IPS-18a (cell line): ENCODE results near the gene C7orf57.

Experiments
- H3K27ac ChIP-seq: one replicate; pipeline ENCODE4 v1.5.1; 2013; ENCODE audit warnings: low read length
- H3K27me3 ChIP-seq: one replicate; pipeline ENCODE4 v1.6.1; 2013; ENCODE audit warnings: mild to moderate bottlenecking, low read length; ENCODE audit not compliant: control insufficient read depth, insufficient read depth
- H3K36me3 ChIP-seq: one replicate; pipeline ENCODE4 v1.6.1; 2013; ENCODE audit warnings: low read depth, low read length; ENCODE audit not compliant: control insufficient read depth
- H3K4me1 ChIP-seq: one replicate; pipeline ENCODE4 v1.6.1; 2013; ENCODE audit warnings: low read depth, low read length; ENCODE audit not compliant: control insufficient read depth
- H3K4me3 ChIP-seq: one replicate; pipeline ENCODE4 v1.5.1; 2013; ENCODE audit warnings: low read length
- H3K9ac ChIP-seq: one replicate; pipeline ENCODE4 v1.6.1; 2013; ENCODE audit warnings: mild to moderate bottlenecking, low read length, moderate library complexity
- H3K9me3 ChIP-seq: one replicate; pipeline ENCODE4 v1.6.1; 2013; ENCODE audit warnings: low read depth, low read length; ENCODE audit not compliant: control insufficient read depth

C7orf57 gene

DNA sequence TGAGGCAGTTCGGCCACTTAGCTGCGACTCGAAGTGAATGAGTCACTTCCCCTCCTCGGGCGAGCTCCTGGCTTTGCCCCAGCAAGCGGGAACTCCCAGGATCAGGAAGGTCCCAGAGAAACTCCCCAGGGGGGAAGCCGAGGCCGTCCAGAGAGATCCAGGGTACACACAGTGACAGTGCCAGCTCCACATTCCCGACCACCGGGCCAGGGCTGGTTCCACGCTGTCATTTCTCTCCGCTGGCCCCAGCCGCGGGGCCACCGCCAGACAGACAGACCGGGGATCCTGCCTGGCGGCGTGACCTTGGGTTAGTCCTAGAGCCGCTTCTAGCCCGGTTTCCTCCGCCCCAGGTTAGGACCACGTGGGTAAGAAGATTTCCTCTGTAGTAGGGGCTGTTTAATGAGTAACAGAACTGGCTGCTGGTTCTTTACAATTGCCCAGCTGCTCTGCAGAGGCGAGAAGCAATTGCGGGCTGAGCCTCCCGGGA is 53.3 kb downstream of the C7orf57 start:
- Histone ChIP-seq H3K27me3 (no peaks in the 10 kb centered on the region), H3K4me3 (peak overlapping the region; percentile 79), H3K9ac (peak overlapping the region; percentile 78), H3K4me1 (peaks cover 26% of the 10 kb centered on the region), H3K9me3 (no peaks in the 10 kb centered on the region), H3K36me3 (peaks cover 21% of the 10 kb centered on the region), H3K27ac (peak overlapping the region; percentile 83)

DNA sequence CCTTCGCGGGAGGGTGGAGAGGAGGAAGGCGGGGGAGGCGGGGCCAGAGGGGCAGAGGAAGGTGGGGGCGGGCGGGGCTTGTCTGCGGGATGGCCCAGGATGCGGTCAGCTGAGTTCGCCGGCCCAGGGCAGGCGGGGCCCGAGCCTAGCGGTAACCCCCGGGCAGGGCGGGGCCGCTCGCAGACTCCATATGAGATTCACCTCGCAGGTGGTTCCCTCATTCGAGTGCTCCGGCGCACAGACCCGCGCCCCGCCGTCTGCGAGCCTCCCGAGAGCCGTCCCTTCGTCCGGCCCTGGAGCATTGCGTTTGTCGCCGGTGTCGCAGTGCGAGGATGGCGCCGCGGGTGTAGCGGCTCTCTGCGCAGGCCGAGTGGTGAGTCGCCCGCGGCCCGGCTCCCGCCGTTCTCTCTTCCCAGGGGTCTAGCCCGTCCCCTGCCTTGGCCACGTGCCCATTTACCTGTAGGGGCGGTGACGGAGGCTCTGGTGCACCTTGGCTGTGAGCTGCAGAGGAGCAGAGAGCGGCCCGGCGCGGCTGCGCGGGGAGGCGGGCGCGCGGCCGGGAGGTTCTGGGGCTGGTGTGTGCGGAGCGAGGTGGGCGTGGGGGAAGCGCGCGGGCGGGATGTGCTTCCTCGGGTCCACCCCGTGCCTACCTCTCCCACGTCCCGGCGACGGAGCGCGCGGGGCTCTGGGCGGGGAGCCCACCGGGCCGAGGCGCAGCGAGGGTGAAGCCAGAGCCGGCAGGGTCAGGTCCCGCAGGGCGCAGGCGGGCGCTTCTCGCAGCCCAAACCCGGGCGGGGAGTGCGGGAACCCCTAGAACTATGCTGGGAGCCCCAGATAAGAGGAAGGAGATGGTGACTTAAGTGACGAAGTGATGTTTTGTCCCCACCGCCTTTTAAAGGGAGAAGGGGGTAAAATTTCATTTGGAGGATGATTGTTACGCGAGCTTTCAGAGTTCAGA is 54.0 kb downstream of the C7orf57 start, which contains the start of gene UPP1:
UPP1 (plus strand) TSS at position 220 of the 958 bp plus-strand sequence. CDS start 5,519 bp downstream, outside the sequence.
- Histone ChIP-seq H3K4me1 (peaks cover 26% of the 10 kb centered on the region), H3K27me3 (no peaks in the 10 kb centered on the region), H3K9me3 (no peaks in the 10 kb centered on the region), H3K36me3 (peaks cover 26% of the 10 kb centered on the region), H3K4me3 (peak within 1 kb of the TSS; percentile 79), H3K9ac (peak within 1 kb of the TSS; percentile 78), H3K27ac (peak within 1 kb of the TSS; percentile 83)

DNA sequence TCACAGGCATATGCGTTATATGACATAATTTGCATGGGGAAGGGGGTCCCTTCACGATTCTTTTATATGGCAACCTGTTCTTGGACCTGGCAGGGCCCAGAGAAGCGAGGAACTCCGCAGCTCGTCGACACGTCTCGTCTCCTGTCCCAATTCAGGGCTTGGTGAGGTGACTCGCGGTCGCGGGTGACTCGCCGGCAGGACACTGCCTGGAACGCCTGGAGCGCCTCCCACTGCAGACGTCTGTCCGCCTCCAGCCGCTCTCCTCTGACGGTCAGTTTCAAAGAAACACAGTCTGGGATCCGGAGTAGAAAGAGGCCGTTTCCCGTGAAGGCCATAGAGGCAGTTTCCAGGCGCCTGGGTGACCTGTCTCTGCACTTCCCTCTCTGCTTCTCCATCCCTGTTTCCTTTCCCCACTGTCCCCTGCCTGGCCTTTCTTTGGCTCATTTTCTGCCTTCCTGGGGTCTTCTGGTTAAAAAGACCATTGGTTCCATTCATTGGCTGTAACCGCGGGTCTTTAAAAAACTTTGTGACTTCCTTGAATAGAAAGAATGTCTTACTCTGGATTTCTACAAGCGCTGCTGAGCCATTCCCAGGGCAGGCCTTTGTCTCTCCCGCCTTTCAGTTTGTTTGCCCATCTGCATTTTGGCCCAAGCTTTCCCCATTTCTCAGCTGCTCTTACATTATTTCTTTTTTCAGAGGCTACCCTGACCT is 54.9 kb downstream of the C7orf57 start:
- H3K9ac ChIP-seq, result peak overlapping the region; percentile 78

DNA sequence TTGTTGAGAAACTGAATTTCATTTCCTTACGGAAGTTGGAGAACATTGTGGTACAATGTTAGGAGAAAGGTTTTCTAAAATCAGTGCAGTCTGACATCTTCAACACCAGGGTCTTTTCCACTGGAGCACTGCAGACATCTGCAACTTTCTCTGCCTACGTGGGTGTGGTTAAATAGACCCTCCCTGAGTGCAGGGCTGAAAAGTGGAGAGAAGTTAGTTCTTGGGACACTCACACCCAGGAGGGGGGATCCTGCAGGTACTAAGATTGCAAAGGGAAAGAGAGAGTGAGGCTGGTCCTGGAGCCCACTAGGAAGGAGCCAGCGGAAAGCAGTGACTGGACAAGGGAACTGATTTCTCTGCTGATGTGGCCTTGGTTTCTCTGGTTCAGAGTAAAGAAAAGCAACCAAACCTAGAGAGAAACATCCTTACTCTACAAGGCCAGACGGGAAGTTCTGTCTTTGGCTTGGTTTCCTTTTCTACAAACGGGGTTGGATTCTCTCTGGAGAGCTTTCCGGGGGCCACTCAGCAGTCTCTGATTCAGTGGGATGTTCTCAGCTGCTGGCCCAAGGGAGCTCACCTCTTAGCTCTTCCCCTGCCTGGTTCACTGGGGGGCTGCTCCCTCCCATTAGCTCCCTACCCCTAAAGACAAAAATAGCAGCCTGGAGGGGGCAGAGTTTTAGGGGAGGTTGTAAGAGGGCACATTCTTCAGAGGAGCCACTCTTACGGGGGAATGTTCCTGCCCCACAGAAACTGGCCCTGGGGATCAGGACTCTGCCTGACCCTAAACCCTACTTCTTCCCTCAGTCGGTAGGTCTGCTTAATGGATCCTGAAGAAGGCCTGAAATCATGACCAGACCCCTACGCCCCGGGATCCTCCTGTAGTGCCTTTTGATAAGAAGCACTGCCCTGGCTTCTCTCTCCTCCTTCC is 56.4 kb downstream of the C7orf57 start:
- no peak overlapping the region for H3K27ac ChIP-seq
- H3K36me3 ChIP-seq, result peaks cover 45% of the 10 kb centered on the region
- H3K4me3 ChIP-seq, result peak overlapping the region; percentile 11
- peaks cover 17% of the 10 kb centered on the region for H3K4me1 ChIP-seq
- H3K27me3 ChIP-seq, result no peaks in the 10 kb centered on the region
- no peak overlapping the region for H3K9ac ChIP-seq
- no peaks in the 10 kb centered on the region for H3K9me3 ChIP-seq

More for the DNA sequence above, 54.9 kb downstream of the C7orf57 start:
- H3K9me3 ChIP-seq, result no peaks in the 10 kb centered on the region
- peaks cover 26% of the 10 kb centered on the region for H3K4me1 ChIP-seq
- H3K27me3 ChIP-seq, result no peaks in the 10 kb centered on the region
- peaks cover 35% of the 10 kb centered on the region for H3K36me3 ChIP-seq
- no peak overlapping the region for H3K27ac ChIP-seq
- peak overlapping the region; percentile 79 for H3K4me3 ChIP-seq

DNA sequence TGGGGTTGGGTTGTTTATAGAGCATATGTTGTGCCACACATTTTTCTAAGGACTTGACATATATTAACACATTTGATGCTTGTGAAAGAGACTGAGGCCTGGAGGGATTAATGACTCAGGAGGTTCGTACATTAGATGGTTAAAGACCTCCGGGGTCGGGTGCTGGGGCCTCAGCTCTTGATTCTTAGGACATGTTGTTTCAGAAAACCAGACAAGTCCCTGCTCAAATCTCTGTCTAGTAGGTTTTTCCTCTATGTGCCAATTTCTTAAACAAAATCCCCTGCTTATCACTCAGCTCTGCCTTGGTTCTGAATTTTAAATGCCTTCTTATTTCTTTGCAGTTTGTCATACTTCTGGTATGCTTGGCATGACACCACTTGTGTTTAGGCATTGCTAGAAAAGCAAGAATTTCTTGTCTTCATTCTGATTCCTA is 59.5 kb downstream of the C7orf57 start:
- peaks cover 72% of the 10 kb centered on the region for H3K36me3 ChIP-seq
- peaks cover 10% of the 10 kb centered on the region for H3K4me1 ChIP-seq
- H3K9me3 ChIP-seq, result no peaks in the 10 kb centered on the region
- H3K27ac ChIP-seq, result no peak overlapping the region
- no peak overlapping the region for H3K9ac ChIP-seq
- H3K4me3 ChIP-seq, result no peak overlapping the region
- no peaks in the 10 kb centered on the region for H3K27me3 ChIP-seq

DNA sequence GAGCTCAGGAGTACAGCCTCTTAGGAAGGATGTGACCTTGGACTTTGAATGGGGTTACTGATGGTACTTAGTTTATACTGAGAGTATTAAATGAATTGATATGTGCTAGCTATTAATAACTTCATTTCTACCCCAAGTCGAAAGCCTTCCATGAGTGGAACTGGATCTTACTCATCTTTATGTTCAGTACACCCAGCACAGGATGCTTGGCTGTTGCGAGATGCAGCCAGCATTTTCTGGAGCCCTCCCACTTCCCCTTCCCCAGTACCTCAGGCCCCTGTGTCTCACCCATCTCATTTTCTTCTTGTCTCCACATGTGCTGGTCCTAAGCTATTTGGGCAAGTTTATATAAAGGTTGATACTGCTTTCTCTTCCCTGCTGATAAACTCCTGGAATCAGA is 60.9 kb downstream of the C7orf57 start:
- Histone ChIP-seq H3K36me3 (peaks cover 78% of the 10 kb centered on the region), H3K4me3 (no peak overlapping the region), H3K9ac (no peak overlapping the region), H3K27me3 (no peaks in the 10 kb centered on the region), H3K27ac (no peak overlapping the region), H3K9me3 (no peaks in the 10 kb centered on the region), H3K4me1 (peaks cover 5% of the 10 kb centered on the region)

DNA sequence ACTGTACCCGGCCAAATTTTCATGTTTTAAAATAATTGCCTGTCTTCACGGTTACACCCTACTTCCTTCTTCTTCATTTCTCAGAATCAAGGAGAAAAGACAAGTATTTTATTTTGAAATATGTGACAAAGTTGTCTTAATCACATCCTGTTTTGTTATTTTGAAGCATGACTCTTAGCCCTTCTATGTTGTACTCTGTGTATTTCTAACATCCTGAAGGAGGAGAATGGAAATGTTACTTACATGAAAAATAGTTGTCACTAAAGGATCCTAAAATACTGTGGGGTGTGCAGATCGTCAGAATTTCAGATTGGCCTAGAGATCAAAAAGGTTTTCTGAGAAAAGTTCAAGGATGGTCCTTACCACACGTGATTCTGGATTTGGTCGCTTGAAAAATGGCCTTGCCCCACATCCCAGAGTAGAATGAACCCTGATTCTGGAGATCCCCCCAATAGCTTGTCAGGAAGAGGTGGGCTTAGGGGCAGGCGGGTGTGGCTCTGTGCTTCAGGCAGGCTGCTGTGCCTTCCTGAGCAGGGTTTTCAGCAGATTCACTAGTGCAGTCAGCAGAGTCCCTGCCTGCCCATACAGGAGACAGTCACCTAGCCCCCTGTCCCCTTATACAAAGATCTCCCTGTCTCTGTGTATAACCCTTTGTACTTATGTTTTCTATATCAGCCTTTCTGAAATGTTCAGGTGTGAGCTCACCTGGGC is 62.3 kb downstream of the C7orf57 start:
- peaks cover 77% of the 10 kb centered on the region for H3K36me3 ChIP-seq
- H3K27me3 ChIP-seq, result no peaks in the 10 kb centered on the region
- no peak overlapping the region for H3K27ac ChIP-seq
- no peak overlapping the region for H3K9ac ChIP-seq
- H3K4me3 ChIP-seq, result no peak overlapping the region
- H3K4me1 ChIP-seq, result no peaks in the 10 kb centered on the region
- H3K9me3 ChIP-seq, result no peaks in the 10 kb centered on the region

DNA sequence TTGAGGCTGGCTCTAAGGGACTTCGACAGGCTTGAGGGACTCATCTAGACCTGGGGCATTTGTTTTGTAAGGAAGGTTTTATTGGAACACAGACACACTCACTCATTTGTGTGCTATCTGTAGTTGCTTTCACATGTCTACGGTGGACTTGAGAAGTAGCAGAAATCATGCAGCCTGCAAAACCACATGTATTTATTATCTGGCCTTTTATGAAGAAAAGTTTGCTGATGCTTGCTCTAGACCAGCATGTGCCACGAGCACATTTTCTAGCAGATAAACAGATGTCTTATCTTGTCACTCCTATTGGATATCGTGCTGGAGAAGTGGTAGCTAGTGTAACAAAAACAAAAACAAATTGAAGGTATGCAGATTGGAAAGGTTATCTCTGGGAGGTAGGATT is 63.5 kb downstream of the C7orf57 start:
- H3K36me3 ChIP-seq, result peaks cover 78% of the 10 kb centered on the region

DNA sequence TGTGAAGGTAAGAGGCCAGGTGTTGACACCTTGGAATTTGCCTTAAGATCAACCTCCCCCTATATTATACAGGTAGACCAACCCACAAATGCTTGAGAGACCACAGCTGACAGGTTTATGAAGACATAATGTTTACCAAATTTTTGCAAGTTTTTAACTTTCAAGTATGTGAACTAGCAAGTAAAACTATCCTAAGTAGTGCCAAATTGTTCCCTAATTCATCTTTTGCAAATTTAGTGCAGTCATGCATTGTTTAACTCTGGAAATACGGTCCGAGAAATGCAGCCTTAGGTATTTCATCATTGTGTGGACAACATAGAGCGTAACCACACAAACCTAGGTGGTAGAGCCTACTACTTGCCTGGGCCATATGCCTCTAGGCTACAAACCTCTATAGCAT is 64.4 kb downstream of the C7orf57 start:
- no peaks in the 10 kb centered on the region for H3K27me3 ChIP-seq
- no peak overlapping the region for H3K4me3 ChIP-seq
- H3K9me3 ChIP-seq, result no peaks in the 10 kb centered on the region
- H3K9ac ChIP-seq, result no peak overlapping the region
- no peak overlapping the region for H3K27ac ChIP-seq
- H3K36me3 ChIP-seq, result peaks cover 80% of the 10 kb centered on the region
- H3K4me1 ChIP-seq, result no peaks in the 10 kb centered on the region

More for the DNA sequence above, 63.5 kb downstream of the C7orf57 start:
- Histone ChIP-seq H3K4me3 (no peak overlapping the region), H3K9me3 (no peaks in the 10 kb centered on the region), H3K9ac (no peak overlapping the region), H3K27ac (no peak overlapping the region), H3K27me3 (no peaks in the 10 kb centered on the region), H3K4me1 (no peaks in the 10 kb centered on the region)

DNA sequence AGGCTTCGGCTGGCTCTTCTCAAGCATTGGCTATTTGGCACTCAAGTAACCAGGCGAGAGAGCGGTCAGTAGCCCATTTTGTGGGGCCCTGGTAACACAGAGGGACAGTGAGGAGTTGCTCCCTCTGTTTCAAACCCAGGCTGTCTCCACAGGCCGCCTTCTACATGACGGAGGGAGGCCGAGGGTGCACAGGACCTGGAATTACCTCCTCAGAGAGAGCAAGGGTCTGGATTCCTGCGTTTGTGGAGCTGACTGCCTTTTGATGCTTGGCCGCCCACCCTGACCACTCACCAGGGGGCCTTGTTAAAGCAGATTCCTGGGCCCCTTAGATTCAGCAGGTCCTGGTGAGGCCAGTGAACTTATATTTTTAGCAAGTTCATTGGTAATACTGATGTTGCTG is 66.0 kb downstream of the C7orf57 start:
- no peaks in the 10 kb centered on the region for H3K9me3 ChIP-seq
- no peak overlapping the region for H3K27ac ChIP-seq
- H3K36me3 ChIP-seq, result peaks cover 82% of the 10 kb centered on the region

More for the DNA sequence above, 66.0 kb downstream of the C7orf57 start:
- no peak overlapping the region for H3K9ac ChIP-seq
- no peaks in the 10 kb centered on the region for H3K4me1 ChIP-seq
- no peak overlapping the region for H3K4me3 ChIP-seq
- no peaks in the 10 kb centered on the region for H3K27me3 ChIP-seq
